ENCODE data around the gene CXCL11.
"Not testable (repeated sequence)": the region's sequence is repeated elsewhere in the genome, so short reads cannot be mapped to it uniquely, and the experiment has no call there.

Gene CXCL11

DNA sequence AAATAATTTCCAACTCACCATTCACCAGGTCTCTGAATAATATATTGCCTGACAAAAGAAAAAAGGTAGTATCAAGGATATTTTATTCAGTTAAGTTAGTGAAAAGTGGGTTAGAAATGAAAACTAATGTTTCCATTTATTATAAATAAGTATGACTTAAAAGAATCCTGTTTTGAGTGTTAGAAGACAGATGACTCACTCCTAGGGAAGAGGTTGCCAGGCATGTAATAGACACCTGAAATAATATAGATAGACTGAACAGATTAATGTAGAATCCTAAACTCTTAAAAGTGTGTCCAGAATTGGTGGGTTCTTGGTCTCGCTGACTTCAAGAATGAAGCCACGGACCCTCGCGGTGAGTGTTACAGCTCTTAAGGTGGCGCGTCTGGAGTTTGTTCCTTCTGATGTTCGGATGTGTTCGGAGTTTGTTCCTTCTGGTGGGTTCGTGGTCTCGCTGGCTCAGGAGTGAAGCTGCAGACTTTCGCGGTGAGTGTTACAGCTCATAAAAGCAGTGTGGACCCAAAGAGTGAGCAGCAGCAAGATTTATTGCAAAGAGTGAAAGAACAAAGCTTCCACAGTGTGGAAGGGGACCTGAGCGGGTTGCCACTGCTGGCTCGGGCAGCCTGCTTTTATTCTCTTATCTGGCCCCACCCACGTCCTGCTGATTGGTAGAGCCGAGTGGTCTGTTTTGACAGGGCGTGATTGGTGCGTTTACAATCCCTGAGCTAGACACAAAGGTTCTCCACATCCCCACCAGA, 6.5 kb upstream of the CXCL11 start:
- not testable (repeated sequence) for DNase-seq

DNA sequence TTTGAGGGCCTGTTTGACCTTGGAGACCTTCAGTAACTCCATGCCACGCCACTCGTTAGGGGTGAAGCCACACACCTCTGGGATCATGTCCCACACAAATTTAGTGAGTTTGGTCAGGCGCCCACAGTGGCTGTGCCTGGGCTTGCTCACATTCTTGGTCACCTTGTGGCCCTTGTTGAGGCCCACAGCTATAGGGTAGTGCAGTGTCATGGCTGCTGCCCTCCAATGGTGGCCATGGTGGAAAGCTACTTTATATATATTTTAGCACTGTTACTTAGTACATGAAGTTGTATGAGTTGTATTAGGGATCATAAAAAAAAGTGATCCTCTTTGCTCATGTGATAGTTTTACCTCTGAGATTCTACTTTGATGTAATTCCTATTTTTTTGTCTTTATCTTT, 985 bp upstream of the CXCL11 start:
- no peak for DNase-seq

DNA sequence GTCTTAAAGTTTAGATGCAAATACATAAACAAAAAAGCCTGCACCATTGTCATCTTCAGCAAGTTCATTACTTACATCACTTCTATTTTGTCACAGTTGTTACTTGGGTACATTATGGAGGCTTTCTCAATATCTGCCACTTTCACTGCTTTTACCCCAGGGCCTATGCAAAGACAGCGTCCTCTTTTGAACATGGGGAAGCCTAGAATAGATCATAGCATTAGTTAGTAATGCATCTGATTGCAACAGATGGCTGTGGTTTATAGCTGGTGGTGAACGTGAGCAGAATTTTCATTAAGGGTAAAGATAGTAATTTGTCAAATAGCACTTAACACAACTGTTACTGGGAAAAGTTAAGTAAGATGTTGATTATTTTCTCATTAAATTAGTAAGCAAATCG, 729 bp downstream of the CXCL11 start:
- DNase-seq, result no peak

DNA sequence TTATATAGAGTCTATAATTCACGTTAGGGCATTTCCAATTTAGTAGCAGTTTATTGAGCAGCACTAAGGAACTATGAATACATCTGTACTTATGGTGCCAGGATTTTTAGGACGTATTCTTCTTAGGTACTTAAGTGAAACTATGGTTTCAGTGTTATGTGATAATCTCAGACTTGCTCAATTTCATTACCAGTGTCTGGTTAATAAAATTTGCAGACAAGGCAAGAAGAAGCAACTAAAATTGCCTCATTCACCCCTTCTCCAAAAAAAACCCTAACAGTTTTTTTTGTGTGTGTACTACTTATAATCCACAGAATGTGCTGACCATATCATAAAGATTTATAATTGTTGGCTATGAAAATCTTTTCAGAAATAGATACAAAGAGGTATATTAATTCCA, 6.6 kb downstream of the CXCL11 start:
- DNase-seq, result no peak

DNA sequence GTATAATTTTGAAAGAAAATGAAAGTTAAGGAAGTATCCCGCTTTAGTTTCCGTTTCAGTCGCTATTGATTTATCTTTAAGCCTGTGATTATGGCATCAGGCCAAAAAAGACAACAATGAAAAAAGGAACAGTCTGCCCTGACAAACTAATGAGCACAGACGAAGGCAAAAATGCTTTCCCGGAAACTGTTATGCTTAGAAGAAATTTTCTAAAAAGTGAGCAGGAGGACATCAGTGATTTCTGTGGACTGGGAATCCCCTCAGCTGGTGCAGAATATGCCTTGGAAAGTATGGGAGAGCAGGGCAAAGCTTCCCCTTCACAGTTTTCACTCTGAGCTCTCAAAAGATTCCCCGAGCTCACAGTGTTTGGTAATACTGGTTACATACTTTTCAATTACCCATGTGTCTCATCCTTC, 7.5 kb downstream of the CXCL11 start:
- no peak for DNase-seq

DNA sequence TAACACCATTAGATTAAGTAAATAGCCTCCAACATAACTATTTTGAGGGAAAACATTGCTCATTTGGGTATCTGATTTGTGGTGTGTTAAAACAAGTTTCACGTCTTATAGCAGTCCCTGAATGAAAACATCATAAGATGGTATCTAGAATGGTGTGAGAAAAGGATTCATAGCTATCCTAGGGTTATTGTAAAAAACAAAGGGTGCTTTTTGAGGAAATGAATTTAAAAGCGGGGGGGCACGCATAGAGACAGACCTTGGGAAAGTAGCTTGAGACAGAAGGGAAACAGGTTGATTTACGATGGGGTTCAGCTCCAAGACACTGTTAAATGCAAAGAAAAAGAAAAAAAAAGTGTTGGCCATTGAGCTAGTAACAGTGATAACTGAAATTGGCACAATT, 11.8 kb downstream of the CXCL11 start:
- no peak for DNase-seq

DNA sequence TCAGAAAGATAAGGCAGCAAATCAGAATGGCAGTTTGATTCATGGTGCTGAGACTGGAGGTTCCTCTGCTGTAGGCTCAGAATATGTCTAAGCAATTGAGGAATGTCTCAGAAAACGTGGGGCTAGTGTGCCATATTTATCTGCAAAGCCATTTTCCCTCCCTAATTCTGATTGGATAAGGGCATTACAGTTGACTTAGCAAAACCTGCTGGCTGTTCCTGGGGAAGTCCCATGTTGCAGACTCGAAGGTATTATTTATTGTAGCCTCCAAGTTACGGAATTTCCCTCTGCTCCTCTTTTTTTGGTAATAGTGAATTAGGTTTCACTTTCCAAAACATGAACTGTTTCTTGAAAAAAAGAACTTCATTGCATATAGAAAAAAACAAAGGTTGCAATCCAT, 12.5 kb downstream of the CXCL11 start, which contains the start of gene CXCL10:
Gene CXCL10 (minus strand): TSS at position 109 of the 400 bp plus-strand sequence. CDS start 66 bp downstream, at position 43.
- DNase-seq, result no peak

DNA sequence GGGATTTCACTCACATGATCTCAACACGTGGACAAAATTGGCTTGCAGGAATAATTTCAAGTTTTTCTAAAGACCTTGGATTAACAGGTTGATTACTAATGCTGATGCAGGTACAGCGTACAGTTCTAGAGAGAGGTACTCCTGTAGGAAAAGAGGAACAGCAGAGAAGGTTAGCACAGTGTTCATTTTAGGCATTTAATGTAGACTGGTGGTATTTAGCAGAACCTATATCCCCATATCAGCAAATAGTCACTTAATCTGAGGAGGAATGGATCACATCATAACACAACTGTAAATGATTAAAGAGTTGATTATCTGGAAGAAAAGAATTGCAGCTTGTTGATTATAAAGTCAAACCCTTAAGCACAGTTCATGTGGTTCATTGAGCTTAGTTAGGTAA, 13.2 kb downstream of the CXCL11 start:
- no peak for DNase-seq

DNA sequence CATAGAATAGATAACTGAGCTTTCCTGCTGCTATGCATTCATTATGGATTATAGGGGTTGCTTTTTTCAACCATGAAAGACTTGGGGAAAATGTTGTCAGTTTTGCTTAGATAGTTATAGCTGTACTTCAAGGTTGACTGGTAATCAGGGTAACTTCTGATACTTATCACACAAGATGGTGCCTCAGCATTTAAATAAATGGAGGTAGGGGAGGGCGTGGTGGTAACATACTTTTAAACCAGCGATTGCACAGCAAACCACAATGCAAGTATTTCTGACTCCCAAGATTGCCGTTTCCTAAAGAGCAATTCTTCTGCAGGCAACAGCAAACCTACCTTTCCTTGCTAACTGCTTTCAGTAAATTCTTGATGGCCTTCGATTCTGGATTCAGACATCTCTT, 13.8 kb downstream of the CXCL11 start:
- no peak for DNase-seq

DNA sequence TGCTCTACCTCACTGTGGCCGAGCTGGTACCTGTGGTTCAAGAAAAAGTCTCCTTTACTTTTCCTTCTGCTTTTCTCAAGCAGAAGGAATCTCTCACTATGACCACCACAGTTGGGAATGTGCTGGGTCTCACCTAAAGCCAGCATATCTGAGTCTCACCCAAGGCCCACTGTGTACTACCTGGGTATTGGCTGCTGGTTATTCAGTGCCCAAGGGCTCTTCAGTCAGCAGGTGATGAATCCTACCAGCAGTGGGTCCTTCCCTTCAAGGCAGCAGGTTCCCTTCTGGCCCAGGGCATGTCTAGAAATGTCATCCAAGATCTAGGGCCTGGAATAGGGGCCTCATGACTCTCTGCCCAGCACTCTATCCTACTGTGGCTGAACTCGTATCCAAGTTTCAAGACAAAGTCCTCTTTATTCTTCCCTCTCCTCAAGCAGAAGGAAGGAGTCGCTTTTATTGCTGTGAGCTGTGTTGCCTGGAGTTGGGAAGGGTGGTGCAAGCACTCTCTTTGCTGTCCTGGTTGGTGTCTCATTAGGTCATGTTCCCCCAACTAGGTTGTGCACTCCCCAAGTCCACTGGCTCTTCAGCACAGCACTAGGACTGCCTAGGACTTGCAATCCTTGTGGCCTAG, 18.7 kb downstream of the CXCL11 start:
- no peak for DNase-seq

DNA sequence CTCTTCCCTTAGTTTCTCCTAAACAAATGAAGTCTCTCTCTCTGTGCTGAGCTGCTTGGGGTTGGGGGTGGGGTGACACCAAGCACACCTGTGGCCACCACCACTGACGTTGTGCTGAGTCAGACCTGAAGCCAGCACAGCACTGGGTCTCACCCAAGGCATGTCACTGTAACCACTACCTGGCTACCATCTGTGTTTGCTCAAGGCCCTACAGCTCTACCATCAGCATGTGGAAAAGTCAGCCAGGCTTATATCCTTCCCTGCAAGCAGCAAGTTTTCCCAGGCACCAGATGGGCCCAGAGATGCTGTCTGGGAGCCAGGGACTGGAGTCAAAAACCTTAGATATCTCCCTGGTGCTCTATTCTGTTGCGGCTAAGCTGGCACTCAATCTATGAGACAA, 19.5 kb downstream of the CXCL11 start:
- DNase-seq, result no peak

DNA sequence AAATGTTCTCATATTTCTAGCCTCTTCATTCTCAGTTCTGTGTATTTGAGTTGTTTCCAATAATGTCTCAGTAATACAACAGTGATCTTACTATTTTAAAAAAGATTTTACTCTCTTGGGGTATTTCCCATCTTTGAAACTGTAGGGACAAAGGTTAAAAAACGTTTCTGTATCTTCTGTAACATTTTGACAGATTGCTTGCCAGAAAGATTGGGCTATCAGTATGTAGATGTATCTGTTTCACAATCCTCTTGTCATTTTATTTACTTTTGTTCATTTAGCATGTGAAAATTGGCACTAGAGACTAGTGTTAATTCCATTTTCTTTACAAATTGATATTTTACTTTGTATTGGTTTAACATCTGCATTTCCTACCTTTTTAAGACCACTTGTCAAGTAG, 22.3 kb downstream of the CXCL11 start:
- no peak for DNase-seq

DNA sequence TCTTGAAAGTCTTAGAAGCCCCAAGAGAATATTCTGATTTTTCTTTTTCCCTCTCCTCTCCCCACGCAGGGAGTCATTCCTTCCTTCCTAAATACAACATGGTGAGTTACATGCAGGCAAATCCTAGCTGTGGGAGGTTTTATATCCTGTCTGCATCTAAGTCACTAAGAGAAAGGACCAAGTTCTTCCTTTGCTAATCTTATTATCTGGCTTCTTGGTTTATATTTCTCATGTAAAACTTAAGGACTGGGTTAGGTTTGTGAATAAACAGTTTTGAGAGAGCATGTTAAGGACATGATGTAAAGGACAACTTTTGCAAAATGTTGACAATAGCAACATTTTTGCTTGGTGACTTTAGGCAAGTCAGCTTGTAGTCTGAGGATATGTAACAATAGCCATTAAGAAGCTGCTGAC, 23.5 kb downstream of the CXCL11 start:
- DNase-seq, result no peak

DNA sequence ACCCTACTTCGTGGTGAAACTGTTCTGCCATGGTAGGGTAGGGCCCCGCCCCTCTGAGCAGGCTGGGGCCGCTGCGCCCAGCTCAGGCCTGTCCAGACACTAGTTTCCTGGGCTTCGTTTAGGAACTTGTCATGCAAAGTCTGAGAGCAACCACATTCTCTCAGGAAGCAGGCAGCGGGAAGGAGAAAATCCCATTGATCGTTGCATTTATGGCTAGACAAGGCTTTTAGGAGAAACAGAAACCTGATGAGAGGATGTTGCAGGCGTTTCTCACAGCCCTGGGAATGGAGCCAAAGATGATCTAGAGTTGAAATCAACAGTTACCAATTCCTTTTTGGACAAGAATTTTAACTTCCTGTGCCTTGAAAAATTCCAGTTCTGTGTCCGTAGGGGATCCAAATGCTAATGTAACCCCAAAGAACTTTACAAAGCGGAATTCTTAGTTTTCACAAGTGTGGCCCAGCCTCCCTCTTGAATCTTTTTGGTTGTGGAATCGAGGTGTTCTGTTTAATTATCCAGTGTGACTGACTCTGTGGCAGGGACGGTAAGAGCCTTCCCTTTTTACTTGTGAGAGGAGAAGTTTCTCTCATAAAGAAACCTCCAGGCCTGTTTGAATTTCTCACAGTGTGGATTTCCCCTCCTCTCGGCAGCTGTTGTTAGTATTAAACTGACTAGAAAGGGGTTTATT, 24.0 kb downstream of the CXCL11 start:
- no peak for DNase-seq

DNA sequence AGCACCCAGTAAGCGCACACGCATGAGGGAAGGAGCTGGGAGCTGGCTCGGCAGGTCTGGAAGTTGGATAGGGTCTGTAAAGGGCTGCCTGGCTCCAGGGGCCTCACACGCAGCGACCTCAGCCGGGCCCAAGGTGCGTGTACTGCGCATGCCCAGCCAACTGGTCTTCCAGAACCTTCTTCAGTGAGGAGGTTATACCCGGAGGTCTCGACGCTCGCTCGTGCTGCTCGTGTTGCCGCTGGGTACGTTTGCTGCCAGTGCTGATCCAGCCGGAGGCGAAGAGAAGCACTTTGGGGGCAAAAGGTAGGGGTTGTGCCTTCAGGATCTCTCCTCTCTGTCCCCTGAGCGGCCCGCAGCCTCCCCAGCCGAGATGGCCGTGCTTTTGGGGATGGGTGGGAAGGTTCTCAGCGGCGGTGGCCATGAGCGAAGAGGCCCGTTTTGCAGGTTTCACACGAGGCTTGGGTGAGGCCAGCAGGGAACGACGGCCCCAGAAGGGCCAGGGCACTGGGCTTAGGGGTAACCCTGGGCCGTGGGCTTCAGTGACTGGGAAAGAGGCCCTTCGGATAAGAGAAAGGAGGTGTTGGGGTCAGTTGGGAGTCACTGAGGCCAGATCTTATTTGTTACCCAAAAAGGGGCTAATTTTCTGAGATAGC, 24.7 kb downstream of the CXCL11 start:
- DNase-seq, result no peak

DNA sequence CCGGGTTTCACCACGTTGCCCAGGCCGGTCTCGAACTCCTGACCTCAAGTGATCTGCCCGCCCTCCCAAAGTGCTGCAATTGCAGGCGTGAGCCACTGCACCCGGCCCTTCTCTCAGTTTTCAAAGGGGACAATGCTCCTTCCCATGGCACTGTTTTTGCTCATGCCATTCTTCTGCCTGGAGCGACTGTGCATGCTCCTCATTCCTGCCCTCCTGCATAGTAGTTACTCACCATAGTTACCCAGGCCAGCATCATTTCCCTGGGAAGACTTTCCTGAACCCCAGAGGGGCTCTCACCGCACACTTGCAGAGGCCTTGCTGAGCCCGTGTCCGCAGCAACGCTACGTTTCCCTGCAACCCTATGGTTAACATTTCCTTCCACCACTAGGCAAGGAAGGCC, 25.3 kb downstream of the CXCL11 start:
- DNase-seq, result no peak

DNA sequence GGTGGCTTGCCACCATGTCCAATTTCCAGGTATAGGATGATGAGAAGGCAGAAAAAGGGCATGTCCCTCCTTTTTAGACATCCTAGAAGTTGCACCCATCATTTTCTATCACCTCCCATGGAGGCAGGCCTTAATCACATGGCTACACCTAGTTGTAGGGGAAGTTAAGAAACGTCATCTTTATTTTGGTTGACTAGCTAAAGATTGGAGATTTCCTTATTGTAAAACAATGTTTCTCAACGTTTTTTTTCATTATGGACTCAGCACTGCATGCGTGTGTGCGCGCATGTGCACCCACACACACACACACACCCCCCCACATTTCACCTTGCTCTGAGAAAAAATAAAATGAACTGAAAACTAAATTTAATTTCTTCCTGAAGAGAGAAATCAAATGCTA, 26.6 kb downstream of the CXCL11 start:
- DNase-seq, result no peak

DNA sequence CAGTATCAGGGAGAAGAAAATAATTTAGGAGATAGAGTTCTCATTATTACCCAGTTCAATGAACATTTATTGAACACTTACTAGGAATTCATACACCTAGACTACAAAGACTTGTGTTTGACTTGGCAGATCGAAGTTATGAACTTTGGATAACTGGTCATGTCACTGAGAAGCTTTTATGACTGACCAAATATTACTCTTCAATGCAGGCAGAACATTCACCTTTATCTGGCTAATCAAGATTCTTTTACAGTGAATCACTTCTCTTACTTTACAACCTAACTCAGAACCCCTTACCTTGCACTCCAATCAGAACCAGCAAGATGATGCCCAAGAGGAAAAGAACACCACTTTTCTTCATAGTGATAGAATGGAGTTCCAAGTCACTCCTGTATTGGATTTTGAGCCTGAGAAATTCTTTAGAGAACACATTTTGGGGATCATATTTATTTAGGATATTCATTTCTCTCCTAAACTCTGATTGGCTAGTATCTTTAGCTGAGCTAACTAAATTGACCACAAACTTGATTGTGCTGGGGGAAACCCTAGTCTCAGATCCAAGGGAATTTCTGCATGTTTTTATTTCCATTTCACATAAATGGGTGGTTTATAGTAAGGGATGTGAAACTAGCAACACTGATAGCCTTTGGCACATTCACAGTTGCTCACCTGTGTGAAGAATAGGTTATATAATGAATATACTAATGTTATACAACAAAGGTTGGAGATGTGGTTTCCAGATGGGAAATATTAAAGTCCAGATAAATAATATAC, 28.6 kb downstream of the CXCL11 start, which contains the start of gene CXCL9:
Gene CXCL9 (minus strand): TSS at position 421 of the 774 bp plus-strand sequence. CDS start 60 bp downstream, at position 361.
- DNase-seq, result no peak

DNA sequence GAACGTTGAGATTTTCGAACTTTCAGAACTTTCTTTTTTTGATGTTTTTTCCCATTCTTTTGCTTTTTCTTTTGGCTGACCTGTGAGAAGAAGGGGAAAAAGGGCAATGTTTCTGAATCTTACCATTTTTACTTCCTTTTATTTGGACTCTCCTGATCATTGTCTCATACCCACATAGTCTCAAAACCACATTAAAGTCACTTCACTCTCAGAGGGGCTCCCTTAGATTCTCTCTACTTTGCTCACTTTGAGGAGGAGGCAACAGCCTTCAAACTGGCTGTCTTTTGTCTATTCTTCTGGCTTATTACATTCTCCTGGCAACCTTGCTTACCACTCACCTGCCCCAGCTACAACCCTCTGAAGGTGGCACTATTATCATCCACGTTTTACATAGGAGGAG, 32.2 kb downstream of the CXCL11 start:
- DNase-seq, result no peak

DNA sequence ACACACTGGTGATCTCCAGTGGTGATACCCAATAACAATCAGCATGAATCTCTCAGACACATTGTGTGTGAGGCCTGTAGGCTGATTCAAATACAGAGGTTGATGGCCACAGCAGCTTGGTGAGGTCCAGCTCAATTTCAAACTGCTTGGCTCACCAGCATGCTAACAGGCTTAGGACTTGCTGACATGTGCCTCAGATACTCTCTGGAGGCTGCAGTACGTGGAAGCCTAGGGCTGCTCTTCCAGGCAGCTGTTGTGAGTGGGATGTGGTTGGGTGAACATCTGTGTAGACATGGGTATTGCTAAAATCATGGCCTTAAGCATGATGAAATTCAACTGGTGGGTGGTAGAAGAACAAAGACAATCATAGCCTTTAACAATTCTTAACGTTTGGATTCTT, 32.8 kb downstream of the CXCL11 start:
- DNase-seq, result no peak

DNA sequence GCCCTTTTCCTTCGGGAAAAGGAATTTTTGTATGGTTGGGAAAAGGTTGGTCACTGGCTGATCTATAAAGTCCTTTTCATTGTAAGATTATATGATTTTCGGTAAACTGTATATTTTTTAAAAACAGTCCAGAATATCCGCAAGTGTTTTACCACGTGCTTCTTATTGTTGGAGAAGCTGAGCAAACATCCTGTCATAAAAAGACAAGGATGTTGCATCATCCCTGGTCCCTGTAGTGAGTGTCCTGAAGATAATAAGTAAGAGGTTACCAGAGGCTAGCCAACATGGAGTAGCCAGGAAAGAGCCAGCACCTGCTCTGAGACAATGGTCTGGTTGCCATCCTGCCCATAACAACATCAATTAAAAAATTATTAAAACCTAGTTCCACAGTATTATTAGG, 33.7 kb downstream of the CXCL11 start:
- no peak for DNase-seq

DNA sequence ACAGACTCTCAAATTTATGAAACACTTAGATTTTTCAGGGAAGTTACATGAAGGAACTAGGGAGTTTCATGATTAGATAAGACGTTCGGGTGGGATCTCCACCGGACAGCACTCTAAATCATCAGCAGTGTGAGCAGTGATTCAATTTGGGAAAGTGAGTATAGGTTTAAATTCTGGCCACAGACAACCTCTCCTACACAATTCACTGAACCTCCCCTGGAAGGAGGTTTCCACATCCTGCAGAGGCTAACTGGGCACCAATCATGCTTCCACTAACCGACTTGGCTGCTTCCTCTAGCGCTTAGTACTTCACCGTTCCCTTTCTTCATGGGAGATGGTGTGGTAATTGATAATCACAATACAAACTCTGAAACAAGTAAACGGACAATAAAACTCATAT, 34.2 kb downstream of the CXCL11 start:
- DNase-seq, result no peak

DNA sequence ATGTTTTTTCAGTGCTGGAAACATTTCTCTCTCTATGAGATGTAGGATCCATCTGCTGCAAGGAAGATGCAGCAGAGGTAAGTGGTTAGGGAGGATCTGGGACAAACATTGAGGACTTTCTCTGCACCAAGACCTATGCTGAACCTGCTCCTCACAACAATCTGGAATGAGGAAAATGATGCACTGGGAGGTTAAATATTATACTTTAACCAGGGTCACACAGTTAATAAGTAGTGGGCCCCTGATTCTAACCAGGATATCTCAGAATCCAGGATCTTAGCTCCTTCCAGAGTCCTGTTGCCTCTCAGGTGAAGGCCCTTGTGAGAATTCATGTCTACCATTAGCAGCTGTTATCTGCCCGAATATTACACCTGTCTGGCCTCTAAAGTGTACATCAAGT, 35.6 kb downstream of the CXCL11 start:
- no peak for DNase-seq
